ENCODE results near the gene NLRP6. TPM values are rescaled to one million over a fixed set of nuclear protein-coding genes. Genes with fewer than 3 reads are reported as not detected.

The NLRP6 gene
- total and polyA plus RNA-seq, 2 of the 4 experiments (the other 2 are of a cell fraction) = not detected

GRCh38 chr11:299081-299891, 21.1 kb downstream of the NLRP6 start, which contains the start of gene IFITM5:
IFITM5 (minus strand) TSS chr11:299526; CDS start chr11:299490, 36 bp downstream.
- Histone ChIP-seq H3K9me3 (ENCODE audit: control insufficient read depth, insufficient read depth, low read length) (no peaks in the 10 kb centered on the region), H4K91ac (ENCODE audit: insufficient read depth, low read depth, low read length) (no peak within 1 kb of the TSS), H4K5ac (ENCODE audit: low read depth, low read length) (no peak within 1 kb of the TSS), H3K14ac (replicated peaks; ENCODE audit: low read depth, low read length) (no peak within 1 kb of the TSS), H3K4me1 (ENCODE audit: control insufficient read depth, insufficient read depth, low read length) (no peaks in the 10 kb centered on the region; the same call in 1 of the 2 replicates), H3K27me3 (ENCODE audit: control insufficient read depth, insufficient read depth, low read length) (peaks cover 8% of the 10 kb centered on the region), H2BK5ac (ENCODE audit: low read depth, low read length, poor library complexity, severe bottlenecking) (no peak within 1 kb of the TSS), H2BK120ac (ENCODE audit: low read depth, low read length) (no peak within 1 kb of the TSS), H2BK20ac (ENCODE audit: low read depth, low read length) (no peak within 1 kb of the TSS), H3K27ac (ENCODE audit: insufficient read depth, low read length) (no peak within 1 kb of the TSS), H2AK5ac (ENCODE audit: low read depth, low read length) (no peak within 1 kb of the TSS; the same call in 1 of the 2 replicates), H3K36me3 (ENCODE audit: control insufficient read depth, insufficient read depth, low read length) (peaks cover 4% of the 10 kb centered on the region; the same call in 1 of the 2 replicates), H3K4me2 (ENCODE audit: low read depth, low read length) (peak within 1 kb of the TSS; percentile 8; the same call in 1 of the 2 replicates), H3K79me1 (ENCODE audit: low read depth in 1 of 2, low read length in 2 of 2) (no peaks in the 10 kb centered on the region), H3K9ac (ENCODE audit: low read depth, low read length) (no peak within 1 kb of the TSS), H3K4me3 (ENCODE audit: insufficient read depth, low read depth, low read length) (no peak within 1 kb of the TSS), H4K20me1 (ENCODE audit: insufficient read depth, low read length) (no peaks in the 10 kb centered on the region), H3K18ac (ENCODE audit: low read depth, low read length) (no peak within 1 kb of the TSS), H2AFZ (replicated peaks; ENCODE audit: low read length, poor library complexity) (no peak within 1 kb of the TSS), H3K4ac (ENCODE audit: low read depth, low read length) (no peak within 1 kb of the TSS), H3K23ac (ENCODE audit: low read depth, low read length) (0 out of 2 replicates have a peak within 1 kb of the TSS, but pooled peaks have one; percentile 16), H2AK9ac (replicated peaks; ENCODE audit: low read depth, low read length, poor library complexity) (no peak within 1 kb of the TSS), H4K8ac (ENCODE audit: low read depth in 2 of 2, low read length in 2 of 2) (no peak within 1 kb of the TSS), H3K56ac (ENCODE audit: extremely low read depth, insufficient read depth, low read length) (no peak within 1 kb of the TSS), H2BK15ac (ENCODE audit: low read depth, low read length) (no peak within 1 kb of the TSS), H3K9me1 (ENCODE audit: insufficient read depth, low read length) (no peaks in the 10 kb centered on the region)
- ATAC-seq (ENCODE audit: low read depth) (no peak), DNase-seq (no peak)
- in situ Hi-C loops (cut with MboI; ENCODE audit: low sequenced_read_pairs) (no loop called here), dilution Hi-C loops (cut with HindIII; ENCODE audit: low sequenced_read_pairs, unreplicated experiment) (no loop called here), intact Hi-C loops (cut with micrococcal nuclease) (no loop called here)
- 87% methylated on average over 19 of the region's 40 CpGs; no CpG with 5 or more reads in 1 of the 2 experiments for WGBS, 2 experiments (ENCODE audit: extremely low coverage in 2 of 2, insufficient read length in 1 of 2)
- TF ChIP-seq MAFK (IDR thresholded peaks at IDR 0.05; ENCODE audit: low read depth, low read length) = no peak
- no peak for TF ChIP-seq CEBPB (IDR thresholded peaks at IDR 0.05; ENCODE audit: low read depth, low read length)
- TF ChIP-seq SMC3 (IDR thresholded peaks at IDR 0.05; ENCODE audit: low read depth, low read length) = no peak
- no peak for TF ChIP-seq CTCF (conservative IDR thresholded peaks at IDR 0.05; ENCODE audit: low read depth, low read length)
- no peak for TF ChIP-seq POLR2A (IDR thresholded peaks at IDR 0.05; ENCODE audit: low read depth, low read length)
- TF ChIP-seq MAZ (IDR thresholded peaks at IDR 0.05; ENCODE audit: borderline replicate concordance, low read depth, low read length) = no peak
- TF ChIP-seq NFE2L2 (IDR thresholded peaks at IDR 0.05; ENCODE audit: low read depth, low read length) = no peak
- no peak for TF ChIP-seq RFX5 (IDR thresholded peaks at IDR 0.05; ENCODE audit: low read depth, low read length)
- TF ChIP-seq USF2 (IDR thresholded peaks at IDR 0.05; ENCODE audit: low read depth, low read length) = no peak
- TF ChIP-seq MXI1 (IDR thresholded peaks at IDR 0.05; ENCODE audit: borderline replicate concordance, low read depth, low read length) = no peak
- no peak for TF ChIP-seq FOS (IDR thresholded peaks at IDR 0.05; ENCODE audit: low read depth, low read length)
- no peak for TF ChIP-seq BHLHE40 (IDR thresholded peaks at IDR 0.05; ENCODE audit: low read depth, low read length)
- BruUV-seq (replicated peaks) = no TSS peak
- POLR2A ChIA-PET (ENCODE audit: unreplicated experiment) = no interaction called here
- CTCF ChIA-PET = no interaction called here
